Measurements from ENCODE around the gene PRDM8.

Gene PRDM8

GRCh38 chr4:80249144-80249543 lies 51.8 kb downstream of the PRDM8 start:
- ChIA-PET POLR2A (interaction anchor here (1.7 kb wide), 1 partner anchor 17 kb away, joined by 4 read pairs; no protein-coding TSS in a partner anchor), CTCF (interaction anchor here (0.6 kb wide), 2 partner anchors 15 to 717 kb away, joined by 3 read pairs; no protein-coding TSS in a partner anchor)
- H3K36me3 ChIP-seq (ENCODE audit: control insufficient read depth in 2 of 2, insufficient read depth in 1 of 2, low read length in 2 of 2) = no peaks in the 10 kb centered on the region
- H3K27ac ChIP-seq (ENCODE audit: extremely low read depth, low read depth, low read length) = no peak overlapping the region
- H3K9me3 ChIP-seq (ENCODE audit: control insufficient read depth, insufficient read depth, low read depth, low read length) = no peaks in the 10 kb centered on the region
- no peak overlapping the region for H3K4me3 ChIP-seq (ENCODE audit: low read depth, low read length)
- no peaks in the 10 kb centered on the region for H3K4me1 ChIP-seq (ENCODE audit: control insufficient read depth, insufficient read depth, low read length)
- TF ChIP-seq ZNF747 (tag by site-specific recombination; IDR thresholded peaks at IDR 0.05) (no peak), ZSCAN5A (tag by site-specific recombination; IDR thresholded peaks at IDR 0.05) (no peak), ZNF560 (tag by site-specific recombination; IDR thresholded peaks at IDR 0.05; ENCODE audit: borderline replicate concordance) (no peak), BCL11B (tag by site-specific recombination; IDR thresholded peaks at IDR 0.05; ENCODE audit: low read depth) (no peak), ZNF777 (tag by site-specific recombination; IDR thresholded peaks at IDR 0.05; ENCODE audit: borderline replicate concordance) (no peak)

GRCh38 chr4:80252427-80252826 lies 55.1 kb downstream of the PRDM8 start:
- Histone ChIP-seq H3K4me3 (ENCODE audit: low read depth, low read length) (no peak overlapping the region), H3K36me3 (ENCODE audit: control insufficient read depth in 2 of 2, insufficient read depth in 1 of 2, low read length in 2 of 2) (no peaks in the 10 kb centered on the region), H3K27ac (ENCODE audit: extremely low read depth, low read depth, low read length) (no peak overlapping the region), H3K4me1 (ENCODE audit: control insufficient read depth, insufficient read depth, low read length) (no peaks in the 10 kb centered on the region), H3K9me3 (ENCODE audit: control insufficient read depth, insufficient read depth, low read depth, low read length) (no peaks in the 10 kb centered on the region)
- TF ChIP-seq ZNF350 (tag by site-specific recombination; IDR thresholded peaks at IDR 0.05) (no peak), ZNF514 (tag by site-specific recombination; IDR thresholded peaks at IDR 0.05) (no peak), ZSCAN16 (tag by site-specific recombination; IDR thresholded peaks at IDR 0.05) (no peak), ZNF16 (tag by site-specific recombination; IDR thresholded peaks at IDR 0.05; ENCODE audit: low read depth) (no peak), ZSCAN5A (tag by site-specific recombination; IDR thresholded peaks at IDR 0.05) (no peak), ZNF791 (tag by site-specific recombination; IDR thresholded peaks at IDR 0.05) (no peak), YY1 (tag by site-specific recombination; IDR thresholded peaks at IDR 0.05) (no peak), TCF7L2 (IDR thresholded peaks at IDR 0.05; ENCODE audit: borderline replicate concordance, low read depth, low read length) (no peak), ZNF404 (tag by site-specific recombination; IDR thresholded peaks at IDR 0.05) (no peak), ZNF394 (tag by site-specific recombination; IDR thresholded peaks at IDR 0.05; ENCODE audit: borderline replicate concordance) (no peak), ZBTB6 (tag by site-specific recombination; IDR thresholded peaks at IDR 0.05) (no peak), ZSCAN18 (tag by site-specific recombination; IDR thresholded peaks at IDR 0.05) (no peak), SETDB1 (IDR thresholded peaks at IDR 0.05; ENCODE audit: insufficient read length, low read length) (no peak), ZFP69B (tag by site-specific recombination; IDR thresholded peaks at IDR 0.05) (no peak), ZEB2 (tag by site-specific recombination; IDR thresholded peaks at IDR 0.05) (no peak)
- CTCF ChIA-PET = no interaction called here
- POLR2A ChIA-PET = no interaction called here
